Muscle of leg (tissue), 11 donors: ENCODE results near the gene ARID5B. TPM values are rescaled to one million over a fixed set of nuclear protein-coding genes. Genes with fewer than 3 reads are reported as not detected.

ENCODE experiments used
- DNase-seq: peaks from one replicate; pipeline ENCODE4 v3.0.0; 2013
- H3K27ac ChIP-seq: one replicate; pipeline ENCODE4 v1.5.1; 2013; ENCODE audit warnings: mild to moderate bottlenecking, low read length, control low read depth
- H3K27me3 ChIP-seq: one replicate; pipeline ENCODE4 v1.6.1; 2013; ENCODE audit warnings: low read length; ENCODE audit not compliant: control insufficient read depth, insufficient read depth
- H3K36me3 ChIP-seq: one replicate; pipeline ENCODE4 v1.6.1; 2013; ENCODE audit warnings: low read length; ENCODE audit not compliant: control insufficient read depth, insufficient read depth
- H3K4me1 ChIP-seq: one replicate; pipeline ENCODE4 v1.6.1; 2013; ENCODE audit warnings: low read length; ENCODE audit not compliant: control insufficient read depth, insufficient read depth
- H3K4me3 ChIP-seq: one replicate; pipeline ENCODE4 v1.5.1; 2013; ENCODE audit warnings: low read length, control low read depth
- H3K9me3 ChIP-seq: replicated peaks from 2 replicates; pipeline ENCODE4 v1.6.1; 2013; ENCODE audit warnings: low read depth, low read length; ENCODE audit not compliant: control insufficient read depth
- WGBS: methylation state at CpG from one replicate; pipeline ENCODE4 v1.1.5; 2013; ENCODE audit warnings: missing lambda C conversion rate; ENCODE audit not compliant: insufficient coverage; 5-methylcytosine and 5-hydroxymethylcytosine counted together
- polyA plus RNA-seq, 8 donors: library from polyadenylated mRNA; unstranded; fragments of 120-200 nt; gene quantifications; one replicate each; pipeline versions ENCODE4 v1.2.1 to v1.2.3, GENCODE V29; 2013; ENCODE audit warnings: inconsistent platforms in 1 of 8, low replicate concordance in 1 of 8; ENCODE audit not compliant: insufficient read length in 8 of 8, insufficient read depth in 1 of 8
- total RNA-seq: library from RNA; stranded (reverse); fragments of 120-200 nt; gene quantifications from one replicate; pipeline ENCODE4 v1.2.4, GENCODE V29; 2013

Gene ARID5B
- total and polyA plus RNA-seq, 9 donors: 10.3 to 24.2 (median 15.2) TPM

GRCh38 chr10:61952028-61952674 lies 50.7 kb downstream of the ARID5B start:
- Histone ChIP-seq H3K4me1 (no peaks in the 10 kb centered on the region), H3K9me3 (no peaks in the 10 kb centered on the region), H3K27ac (no peak overlapping the region), H3K27me3 (no peaks in the 10 kb centered on the region), H3K36me3 (peaks cover 8% of the 10 kb centered on the region), H3K4me3 (no peak overlapping the region)
- 43% methylated on average over 2 of the region's 5 CpGs for WGBS
- no peak for DNase-seq

- WGBS: no CpG with 5 or more reads among the region's 2 CpGs
- Histone ChIP-seq H3K27me3 (no peaks in the 10 kb centered on the region), H3K36me3 (peaks cover 6% of the 10 kb centered on the region), H3K9me3 (no peaks in the 10 kb centered on the region), H3K4me3 (no peak overlapping the region), H3K27ac (no peak overlapping the region), H3K4me1 (no peaks in the 10 kb centered on the region)
- DNase-seq: no peak
These were observed 51.7 kb downstream of the ARID5B start for GRCh38 chr10:61953183-61953582.

- Histone ChIP-seq H3K4me1 (peaks cover 2% of the 10 kb centered on the region), H3K36me3 (peaks cover 5% of the 10 kb centered on the region), H3K27ac (no peak overlapping the region), H3K4me3 (no peak overlapping the region), H3K27me3 (no peaks in the 10 kb centered on the region), H3K9me3 (no peaks in the 10 kb centered on the region)
- no peak for DNase-seq
- WGBS: 83% methylated on average over 2 of the region's 4 CpGs
These were observed 56.3 kb downstream of the ARID5B start for GRCh38 chr10:61957806-61958205.

GRCh38 chr10:61958311-61958710 lies 56.8 kb downstream of the ARID5B start:
- no peaks in the 10 kb centered on the region for H3K27me3 ChIP-seq

GRCh38 chr10:61958805-61959204 lies 57.3 kb downstream of the ARID5B start:
- DNase-seq: no peak
- no peak overlapping the region for H3K4me3 ChIP-seq
- H3K27ac ChIP-seq: no peak overlapping the region

More at GRCh38 chr10:61958311-61958710, 56.8 kb downstream of the ARID5B start:
- Histone ChIP-seq H3K27ac (no peak overlapping the region), H3K4me3 (no peak overlapping the region), H3K4me1 (peaks cover 5% of the 10 kb centered on the region), H3K9me3 (no peaks in the 10 kb centered on the region), H3K36me3 (peaks cover 5% of the 10 kb centered on the region)
- WGBS: 100% methylated on average over 7 of the region's 12 CpGs
- no peak for DNase-seq

GRCh38 chr10:61959814-61960213 lies 58.3 kb downstream of the ARID5B start:
- no CpG with 5 or more reads among the region's 2 CpGs for WGBS
- H3K27ac ChIP-seq: no peak overlapping the region
- H3K4me1 ChIP-seq: peaks cover 13% of the 10 kb centered on the region
- H3K36me3 ChIP-seq: peaks cover 5% of the 10 kb centered on the region
- H3K27me3 ChIP-seq: no peaks in the 10 kb centered on the region
- no peaks in the 10 kb centered on the region for H3K9me3 ChIP-seq
- H3K4me3 ChIP-seq: no peak overlapping the region
- no peak for DNase-seq

More at GRCh38 chr10:61958805-61959204, 57.3 kb downstream of the ARID5B start:
- Histone ChIP-seq H3K36me3 (peaks cover 5% of the 10 kb centered on the region), H3K4me1 (peaks cover 10% of the 10 kb centered on the region), H3K9me3 (no peaks in the 10 kb centered on the region), H3K27me3 (no peaks in the 10 kb centered on the region)

GRCh38 chr10:61960396-61961120 lies 59.1 kb downstream of the ARID5B start:
- no peak for DNase-seq
- H3K4me1 ChIP-seq: peaks cover 13% of the 10 kb centered on the region
- no peak overlapping the region for H3K4me3 ChIP-seq
- peaks cover 5% of the 10 kb centered on the region for H3K36me3 ChIP-seq
- H3K9me3 ChIP-seq: no peaks in the 10 kb centered on the region
- WGBS: 80% methylated on average over 1 of the region's 2 CpGs
- no peaks in the 10 kb centered on the region for H3K27me3 ChIP-seq
- H3K27ac ChIP-seq: no peak overlapping the region

GRCh38 chr10:61961278-61961677 lies 59.8 kb downstream of the ARID5B start:
- peaks cover 13% of the 10 kb centered on the region for H3K4me1 ChIP-seq
- H3K36me3 ChIP-seq: peaks cover 5% of the 10 kb centered on the region
- H3K27me3 ChIP-seq: no peaks in the 10 kb centered on the region
- 69% methylated on average over 7 of the region's 8 CpGs for WGBS
- H3K4me3 ChIP-seq: no peak overlapping the region
- no peaks in the 10 kb centered on the region for H3K9me3 ChIP-seq
- DNase-seq: no peak
- H3K27ac ChIP-seq: no peak overlapping the region

GRCh38 chr10:61962971-61963370 lies 61.5 kb downstream of the ARID5B start:
- no peaks in the 10 kb centered on the region for H3K27me3 ChIP-seq
- peak overlapping the region; percentile 38 for H3K27ac ChIP-seq
- DNase-seq: no peak
- peaks cover 2% of the 10 kb centered on the region for H3K36me3 ChIP-seq
- no peaks in the 10 kb centered on the region for H3K9me3 ChIP-seq
- WGBS: no CpG with 5 or more reads among the region's 4 CpGs
- peaks cover 13% of the 10 kb centered on the region for H3K4me1 ChIP-seq
- no peak overlapping the region for H3K4me3 ChIP-seq

- H3K27me3 ChIP-seq: no peaks in the 10 kb centered on the region
- H3K4me1 ChIP-seq: peaks cover 13% of the 10 kb centered on the region
- H3K4me3 ChIP-seq: no peak overlapping the region
- H3K27ac ChIP-seq: peak overlapping the region; percentile 69
- peaks cover 2% of the 10 kb centered on the region for H3K36me3 ChIP-seq
- WGBS: 60% methylated on average over 1 of the region's 2 CpGs
- H3K9me3 ChIP-seq: no peaks in the 10 kb centered on the region
- DNase-seq: no peak
These were observed 62.2 kb downstream of the ARID5B start for GRCh38 chr10:61963669-61964058.
